ENCODE measurements around the gene HMOX1.
A peak's percentile ranks its signal among the peaks of the same experiment; 100 is the strongest.
"Not testable (repeated sequence)": the region's sequence is repeated elsewhere in the genome, so short reads cannot be mapped to it uniquely, and the experiment has no call there.

HMOX1 gene

DNA sequence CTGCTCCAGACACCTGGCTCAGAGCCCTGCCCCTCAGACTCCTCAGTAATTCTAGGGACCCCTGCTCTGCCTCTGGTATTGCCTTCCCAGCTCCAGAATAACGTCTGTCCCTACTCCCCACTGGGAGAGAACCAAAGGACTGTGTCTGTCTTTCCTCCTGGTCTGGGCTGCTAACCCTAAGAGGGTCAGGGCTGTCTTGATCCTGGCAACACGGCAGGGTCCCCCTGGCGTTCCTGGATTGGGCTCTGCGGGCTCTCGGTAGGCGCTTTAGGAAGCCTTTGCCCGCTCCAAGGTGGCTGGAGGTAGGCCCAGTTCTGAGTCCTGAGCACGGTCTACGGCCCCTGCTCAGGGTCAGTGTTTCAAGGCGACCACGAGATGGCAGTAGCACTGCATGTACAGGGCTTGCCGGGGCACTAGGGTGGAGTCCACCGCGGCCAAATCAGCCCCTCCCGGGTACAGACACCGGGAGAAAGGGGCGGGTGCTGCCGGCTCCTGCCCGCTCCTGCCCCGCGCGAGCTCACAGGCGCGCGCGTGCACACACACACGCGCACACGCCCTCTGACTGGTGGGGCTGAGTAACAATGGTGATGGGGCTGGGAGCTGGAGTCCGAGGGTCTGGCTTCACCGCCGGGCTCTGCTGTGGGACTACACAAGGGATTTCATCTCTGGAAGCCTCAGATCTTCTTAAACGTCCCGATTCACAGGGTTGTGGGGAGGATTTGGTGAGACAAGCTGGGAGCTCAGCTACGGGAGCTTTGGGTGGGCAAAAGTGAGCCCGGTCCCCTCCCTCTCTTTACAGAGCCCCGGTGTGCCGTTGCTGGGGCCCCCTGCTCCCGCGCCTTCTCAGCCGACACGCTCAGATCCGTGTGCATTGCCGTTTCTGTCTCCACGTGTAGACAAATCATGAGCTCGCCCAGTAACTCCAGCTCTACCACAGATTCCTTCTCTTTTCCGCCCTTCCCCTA is 30.1 kb upstream of the HMOX1 start:
- DNase-seq = peak; percentile 78

DNA sequence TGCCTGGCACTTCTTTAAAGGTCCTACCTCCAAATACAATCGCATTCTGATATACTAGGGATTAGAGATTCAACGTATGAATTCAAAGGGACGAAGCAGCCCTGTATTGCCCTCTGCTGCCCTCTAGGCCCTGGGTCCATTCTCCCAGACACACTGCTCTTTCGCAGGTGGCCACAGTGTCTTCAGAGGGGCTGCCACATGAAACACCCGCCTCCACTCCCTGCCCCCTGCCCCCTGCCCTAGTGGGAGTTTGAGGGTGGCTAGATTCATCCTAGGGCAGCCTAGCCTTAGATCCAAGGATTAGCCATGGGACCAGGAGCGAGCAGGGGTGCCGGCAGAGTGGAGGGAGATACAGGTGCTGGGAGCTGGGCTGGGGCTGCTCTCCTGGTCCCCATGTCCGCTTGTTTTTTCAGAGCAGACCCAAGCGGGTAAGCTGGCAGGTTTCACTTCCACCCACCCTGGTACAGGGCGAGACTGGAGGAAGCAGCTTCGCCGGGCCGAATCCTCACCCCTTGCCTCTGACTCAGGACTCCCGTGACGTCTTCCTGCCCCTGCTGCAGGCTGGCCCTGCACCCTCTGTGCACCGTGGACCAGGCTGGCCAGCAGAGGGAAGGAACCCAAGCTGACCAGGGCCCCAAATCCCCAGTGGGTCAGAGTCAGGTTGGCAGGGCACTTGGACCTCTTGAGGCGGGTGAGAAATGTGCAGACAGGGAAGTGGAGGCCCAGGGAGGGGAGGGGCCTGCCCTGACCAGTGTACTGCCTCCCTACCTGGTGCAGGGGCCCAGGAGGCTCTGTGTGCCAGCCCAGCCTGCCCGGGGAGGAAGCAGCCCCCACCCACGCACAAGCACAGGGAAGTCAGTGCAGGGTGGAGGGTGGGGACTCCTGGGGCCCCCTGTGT is 28.4 kb upstream of the HMOX1 start:
- no peak for DNase-seq

DNA sequence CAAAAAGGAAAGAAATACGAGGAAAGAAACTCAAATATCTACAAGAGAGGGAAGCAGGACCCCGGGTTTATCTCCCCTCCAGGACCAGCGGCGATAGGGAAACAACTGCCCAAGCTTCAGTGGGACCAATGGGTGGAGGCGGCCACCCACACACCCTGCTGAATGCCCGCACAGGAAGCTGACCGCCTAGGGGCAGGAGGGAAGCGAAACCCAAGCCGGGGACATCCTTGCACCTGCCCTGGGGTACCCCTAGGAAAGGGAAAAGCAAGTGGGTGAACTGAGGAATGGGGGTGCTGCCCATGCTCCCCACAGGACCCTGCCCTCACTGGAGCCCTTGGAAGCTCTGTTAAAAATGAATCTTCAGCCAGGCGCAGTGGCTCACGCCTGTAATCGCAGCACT is 27.6 kb upstream of the HMOX1 start:
- DNase-seq = no peak

DNA sequence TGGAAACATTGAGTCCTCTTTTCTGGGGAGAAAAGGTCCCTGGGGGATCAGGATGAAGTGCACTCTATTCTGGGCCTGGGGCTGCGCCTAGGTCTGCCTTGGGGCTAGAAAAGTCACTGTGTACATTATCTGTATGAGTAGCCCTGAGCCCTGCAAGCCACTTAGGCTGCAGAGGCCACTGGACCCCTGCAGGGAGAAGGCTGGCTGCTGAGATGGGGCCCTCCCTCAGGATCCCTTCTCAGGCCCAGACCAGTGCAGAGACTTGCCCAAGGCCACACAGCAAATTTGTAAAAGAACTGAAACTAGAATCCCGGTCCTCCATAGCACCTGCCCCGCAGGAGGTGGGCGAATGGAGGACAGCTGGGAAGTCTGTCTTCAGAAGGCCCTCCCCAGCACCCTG is 26.8 kb upstream of the HMOX1 start:
- no peak for DNase-seq

DNA sequence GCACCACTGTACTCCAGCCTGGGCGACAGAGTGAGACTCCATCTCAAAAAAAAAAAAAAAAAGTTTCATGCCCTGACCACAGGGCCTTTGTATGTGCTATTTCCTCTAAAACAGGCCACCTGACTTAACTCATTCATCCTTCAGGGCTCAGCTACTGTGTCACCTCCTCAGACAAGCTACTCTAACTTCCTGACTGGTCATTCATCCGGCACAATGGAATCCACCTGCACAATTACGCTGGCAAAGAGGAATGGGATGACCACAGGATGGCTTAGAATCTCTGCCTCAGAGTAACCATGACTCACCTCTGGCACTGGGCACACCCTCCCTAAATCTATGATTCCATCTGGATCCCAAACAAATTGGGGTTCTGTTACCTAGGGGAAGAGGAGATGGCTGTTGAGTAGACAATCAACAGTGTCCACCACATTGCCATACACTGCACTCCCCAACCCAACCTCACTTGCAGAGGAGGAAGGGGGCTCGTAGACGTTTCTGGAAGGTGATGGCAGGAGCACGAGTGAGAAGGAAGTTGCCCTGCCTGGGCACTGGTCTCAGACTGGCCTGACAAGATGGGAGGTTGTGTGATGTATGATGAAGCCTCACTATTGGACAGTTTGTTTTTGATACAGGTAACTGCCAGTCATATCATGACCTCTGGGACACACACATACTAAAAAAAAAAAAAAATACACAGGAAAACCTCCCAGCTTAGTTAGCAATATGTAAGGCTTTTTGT is 22.8 kb upstream of the HMOX1 start:
- DNase-seq = no peak

DNA sequence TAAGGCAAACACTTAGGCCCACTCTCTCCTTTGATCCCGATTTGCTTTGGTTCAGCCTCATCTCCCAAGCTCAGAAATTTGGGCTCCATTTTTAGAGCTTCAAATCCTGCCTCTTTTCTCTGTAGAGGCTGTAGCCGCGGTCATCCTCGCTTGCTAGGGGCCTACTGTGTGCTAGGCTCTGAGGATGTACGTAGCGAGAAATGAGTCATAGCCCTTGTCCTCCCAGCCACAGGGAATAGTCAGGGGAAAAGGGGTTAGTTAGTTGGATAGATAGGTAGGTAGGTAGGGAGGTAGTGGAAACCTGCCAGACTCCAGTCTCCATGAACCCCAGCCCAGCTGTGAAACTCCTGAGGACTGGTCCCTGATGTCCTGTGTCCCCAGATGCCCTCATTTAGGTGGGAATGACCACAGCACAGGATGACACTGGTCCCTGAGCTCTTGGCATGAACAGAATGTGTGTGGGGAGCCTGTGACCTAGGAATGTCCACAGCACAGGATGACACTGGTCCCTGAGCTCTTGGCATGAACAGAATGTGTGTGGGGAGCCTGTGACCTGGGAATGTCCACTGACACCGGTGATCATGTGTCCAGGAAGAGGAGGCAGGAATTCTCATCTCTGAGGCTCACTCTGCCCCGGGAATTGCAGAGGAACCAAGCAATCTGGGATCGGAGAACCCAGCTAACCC is 21.4 kb upstream of the HMOX1 start:
- no peak for DNase-seq

DNA sequence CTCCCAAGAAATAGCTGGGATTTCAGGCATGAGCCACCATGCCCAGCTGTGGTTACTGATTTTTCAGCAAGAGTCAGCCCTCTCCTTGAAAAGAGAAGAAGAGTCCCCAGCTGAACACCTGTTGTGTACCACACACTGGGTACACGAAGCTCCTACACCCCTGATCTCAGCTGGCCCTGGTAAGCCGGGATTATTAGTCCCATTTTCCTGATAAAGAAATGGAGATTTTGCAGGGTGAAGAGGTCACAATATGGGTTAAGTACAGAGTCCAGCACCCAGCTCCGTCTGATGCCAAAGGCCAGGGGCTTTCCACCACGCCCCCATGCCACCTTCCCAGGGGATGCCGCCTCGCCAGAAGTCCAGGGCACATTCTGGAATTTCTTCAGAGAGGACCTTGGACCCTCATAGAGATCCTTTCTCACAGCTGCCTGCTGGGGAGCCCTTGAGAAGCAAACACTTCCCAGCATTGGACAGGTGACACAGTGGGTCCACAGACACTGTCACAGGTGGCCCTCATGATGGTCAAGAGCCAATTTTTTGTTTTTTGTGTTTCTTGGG is 19.8 kb upstream of the HMOX1 start:
- DNase-seq = no peak

DNA sequence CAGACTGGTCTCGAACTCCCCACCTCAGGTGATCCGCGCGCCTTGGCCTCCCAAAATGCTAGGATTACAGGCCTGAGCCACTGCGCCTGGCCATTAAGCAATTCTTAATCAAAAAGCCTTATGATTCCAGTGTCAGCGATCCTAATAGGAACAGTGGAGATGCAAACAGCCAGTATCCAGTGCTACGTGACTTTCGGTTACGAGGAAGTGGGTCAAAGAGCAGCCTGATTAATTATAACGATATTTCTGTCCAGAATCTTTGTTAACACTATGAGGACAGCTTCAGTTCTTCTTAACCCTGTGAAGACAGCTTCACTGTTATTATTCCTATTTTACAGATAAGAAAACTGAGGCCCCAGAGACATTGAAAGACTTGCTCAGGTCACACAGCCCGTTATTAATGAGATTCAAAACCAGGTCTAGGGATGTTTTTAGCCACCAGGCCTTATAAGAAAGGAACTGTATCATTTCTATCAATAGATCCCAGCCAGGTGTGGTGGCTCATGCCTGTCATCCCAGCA is 17.3 kb upstream of the HMOX1 start:
- DNase-seq = no peak

DNA sequence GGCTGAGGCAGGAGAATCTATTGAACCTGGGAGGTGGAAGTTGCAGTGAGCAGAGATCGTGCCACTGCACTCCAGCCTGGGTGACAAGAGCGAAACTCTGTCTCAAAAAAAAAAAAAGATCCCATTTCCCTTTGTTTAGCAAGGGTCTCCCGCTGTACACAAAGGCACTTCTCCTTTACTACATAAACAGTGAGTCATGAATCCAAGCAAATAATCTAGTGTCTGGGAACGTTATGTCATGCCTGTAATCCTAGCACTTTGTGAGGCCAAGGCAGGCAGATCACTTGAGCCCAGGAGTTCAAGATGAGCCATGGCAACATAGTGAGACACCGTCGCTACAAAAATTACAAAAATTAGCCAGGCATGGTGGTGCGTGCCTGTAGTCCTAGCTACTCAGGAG is 16.7 kb upstream of the HMOX1 start:
- not testable (repeated sequence) for DNase-seq

DNA sequence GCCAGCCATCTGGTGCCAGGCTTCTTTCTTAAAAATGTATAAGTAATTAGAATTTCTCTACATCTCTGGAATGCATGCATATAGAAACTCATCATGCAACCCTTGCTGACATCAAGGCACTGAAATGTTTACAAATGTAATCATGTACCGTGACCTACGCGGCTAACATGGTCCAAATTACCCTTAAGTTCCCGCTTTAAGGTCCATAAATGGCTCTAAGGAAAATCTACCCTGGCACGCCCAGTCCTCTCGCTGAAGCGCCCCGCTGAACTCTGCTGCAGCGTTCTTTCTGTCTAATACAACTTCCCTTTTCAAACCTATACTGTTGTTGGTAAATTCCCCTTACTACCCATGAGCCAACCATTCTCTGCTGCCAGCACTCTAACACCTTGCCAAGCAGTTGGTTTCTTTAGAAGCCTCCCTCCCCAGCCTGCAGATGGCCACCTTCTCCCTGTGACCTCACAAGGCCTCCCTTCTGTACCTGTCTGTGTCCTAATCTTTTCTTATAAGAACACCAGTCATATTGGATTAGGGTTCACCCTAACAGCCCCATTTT is 13.5 kb upstream of the HMOX1 start:
- no peak for DNase-seq

DNA sequence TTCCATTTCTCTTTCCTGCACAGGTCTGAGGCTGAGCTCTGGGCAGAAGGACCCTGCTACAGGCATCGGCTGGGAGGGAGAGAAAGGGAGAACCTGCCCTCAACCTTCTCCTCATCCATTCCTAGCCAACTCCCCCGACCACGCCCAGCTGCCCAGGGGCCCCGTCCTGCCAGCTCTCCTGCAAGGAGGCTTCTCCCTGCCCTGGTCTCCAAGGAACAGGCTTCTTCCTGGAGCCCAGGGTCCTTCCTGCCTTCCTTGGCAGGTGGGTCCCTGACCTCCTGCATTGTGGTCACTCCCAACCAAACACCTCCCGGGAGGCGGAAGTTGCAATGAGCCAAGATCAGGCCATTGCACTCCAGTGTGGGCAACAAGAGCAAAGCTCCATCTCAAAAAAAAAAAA is 12.5 kb upstream of the HMOX1 start:
- DNase-seq = no peak

DNA sequence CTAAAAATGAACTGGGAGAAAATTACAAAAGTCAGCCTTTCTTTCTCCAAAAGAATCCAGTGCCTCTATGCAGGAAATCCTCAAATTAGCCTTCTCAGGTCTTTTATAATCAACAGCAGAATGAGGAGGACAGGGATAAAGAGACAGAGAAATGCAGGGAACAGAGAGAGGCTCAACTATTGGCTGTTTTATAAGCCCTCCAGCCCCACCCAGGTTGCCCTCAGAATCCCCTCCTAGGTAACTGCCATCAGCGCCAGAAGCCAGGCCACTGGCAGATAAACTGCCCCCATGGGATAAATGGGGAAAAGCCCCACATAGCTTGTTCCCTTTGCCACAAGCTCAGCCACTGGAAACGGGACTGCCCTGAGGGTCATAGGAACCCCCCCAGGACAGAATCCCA is 10.9 kb upstream of the HMOX1 start:
- no peak for DNase-seq

DNA sequence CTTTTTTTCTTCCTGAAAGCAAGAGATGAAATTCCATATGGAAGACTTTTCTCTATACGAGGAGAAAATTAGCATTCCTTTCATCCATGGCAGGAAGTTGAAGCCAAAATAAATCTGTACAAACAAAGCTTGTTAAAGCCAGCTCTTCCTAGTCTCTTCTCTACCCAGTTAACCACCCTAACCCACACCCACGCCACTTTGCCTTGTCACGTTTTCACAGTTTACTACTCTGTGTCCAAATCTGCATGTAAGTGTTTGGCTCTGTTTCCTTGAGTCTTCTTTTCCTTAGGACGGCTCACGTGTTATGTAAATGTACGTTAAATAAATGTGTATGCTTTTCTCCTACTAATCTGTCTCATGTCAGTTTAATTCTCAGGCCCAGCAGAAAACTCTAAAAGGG is 7.1 kb upstream of the HMOX1 start:
- DNase-seq = no peak

DNA sequence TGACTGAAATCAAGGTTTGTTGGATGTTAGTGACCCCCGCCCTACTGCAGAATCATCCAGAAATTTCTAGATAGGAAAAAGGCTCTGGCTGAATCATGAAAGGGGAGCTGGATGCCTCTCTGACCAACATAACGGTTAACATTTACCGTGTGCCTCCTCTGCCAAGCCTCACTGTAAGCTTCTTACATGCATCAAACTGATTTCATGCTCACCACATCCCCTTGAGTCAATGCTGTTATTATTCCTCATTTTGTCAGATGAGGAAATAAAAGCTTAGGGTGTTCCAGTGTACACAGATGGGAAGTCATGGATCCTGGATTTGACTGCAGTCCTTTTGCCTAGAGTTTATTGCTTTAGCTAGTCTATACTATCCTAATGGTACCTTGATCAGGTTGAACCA is 5.9 kb upstream of the HMOX1 start:
- DNase-seq = no peak

DNA sequence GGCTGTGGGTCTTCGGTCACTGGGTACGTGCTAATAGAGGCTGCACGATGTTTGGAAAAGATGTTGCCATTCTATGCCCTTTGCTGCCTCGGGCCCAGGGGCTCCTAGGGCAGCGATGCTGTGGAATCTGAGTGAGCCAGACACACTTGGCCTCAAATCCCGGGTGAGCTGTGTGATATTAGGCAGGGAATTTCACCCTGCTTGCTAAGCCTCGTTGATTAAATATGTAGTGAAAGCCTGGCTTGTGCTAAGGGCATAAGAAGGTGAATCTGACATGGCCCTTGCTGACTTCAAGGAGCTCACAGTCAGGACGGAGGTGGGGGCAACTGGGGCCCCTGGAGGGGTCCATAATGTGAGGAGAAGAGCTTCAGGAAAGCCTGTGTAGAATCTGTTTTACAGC is 5.4 kb upstream of the HMOX1 start:
- DNase-seq = no peak

DNA sequence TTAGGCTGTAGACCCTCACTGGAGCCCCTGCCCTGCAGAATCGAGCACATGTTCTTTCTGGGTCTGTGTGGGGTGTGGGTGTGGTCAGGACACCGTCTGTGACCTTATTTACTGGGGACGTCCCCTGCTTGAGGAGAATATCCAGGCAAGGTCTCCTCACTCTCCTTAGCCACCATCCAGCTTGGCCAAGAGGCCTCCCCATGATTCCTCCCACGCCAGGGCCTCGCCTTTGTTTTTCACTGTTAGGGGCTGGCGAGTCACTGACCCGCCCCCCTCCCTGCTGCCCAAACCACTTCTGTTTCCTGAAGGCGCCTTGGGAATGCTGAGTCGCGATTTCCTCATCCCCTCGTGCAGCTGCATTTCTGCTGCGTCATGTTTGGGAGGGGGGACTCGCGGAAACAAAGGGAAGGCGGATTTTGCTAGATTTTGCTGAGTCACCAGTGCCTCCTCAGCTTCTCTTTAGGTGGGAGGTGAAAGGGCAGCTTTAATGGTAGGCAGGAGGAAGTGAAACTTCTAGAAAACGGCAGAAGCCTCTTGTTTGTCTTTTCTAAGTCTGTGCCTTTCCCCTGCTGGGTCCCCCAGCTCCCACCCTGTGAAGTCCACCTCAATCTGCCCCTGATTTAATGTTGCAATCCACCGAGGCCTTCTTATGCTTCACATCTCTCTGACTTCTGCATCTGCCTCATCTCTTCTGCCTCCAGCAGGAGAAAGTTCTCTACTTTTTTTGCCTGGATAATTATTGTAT is 4.0 kb upstream of the HMOX1 start:
- no peak for DNase-seq

DNA sequence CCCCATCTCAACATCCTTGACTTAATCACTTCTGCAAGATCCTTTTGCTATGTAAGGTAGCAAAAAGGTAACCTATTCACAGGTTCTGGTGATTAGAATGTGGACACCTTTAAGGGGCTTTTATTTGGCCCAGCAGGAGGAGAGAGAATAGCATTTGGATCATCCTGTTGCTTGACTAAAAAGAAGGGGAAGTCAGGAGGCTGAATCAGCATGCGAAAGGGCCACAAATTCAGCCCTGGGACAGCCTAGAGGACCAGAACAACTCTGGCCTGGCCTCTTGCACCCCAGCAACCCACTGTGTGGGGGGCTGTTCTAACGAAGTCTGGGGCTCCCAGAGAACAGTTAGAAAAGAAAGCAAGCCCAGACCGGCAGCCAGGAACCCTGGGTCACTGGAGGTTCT is 3.2 kb upstream of the HMOX1 start:
- no peak for DNase-seq

DNA sequence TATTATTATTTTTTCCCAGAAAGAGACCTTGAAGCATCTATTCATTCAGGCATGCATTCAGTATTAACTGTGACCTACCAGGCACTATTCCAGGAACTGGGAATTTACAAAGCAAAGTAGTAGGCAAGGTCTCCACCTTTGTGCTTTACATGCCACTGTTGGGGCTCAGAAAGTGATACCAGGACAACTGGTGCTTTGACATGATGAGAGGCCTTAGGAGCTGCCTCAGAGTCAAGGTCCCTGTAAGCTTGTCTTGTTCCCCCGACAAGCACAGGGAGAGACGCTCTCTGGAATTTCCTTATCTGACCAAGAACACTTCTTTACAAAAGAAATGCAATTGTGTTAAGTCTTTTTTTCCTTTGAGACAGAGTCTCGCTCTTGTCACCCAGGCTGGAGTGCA is 2.3 kb upstream of the HMOX1 start:
- DNase-seq = no peak

DNA sequence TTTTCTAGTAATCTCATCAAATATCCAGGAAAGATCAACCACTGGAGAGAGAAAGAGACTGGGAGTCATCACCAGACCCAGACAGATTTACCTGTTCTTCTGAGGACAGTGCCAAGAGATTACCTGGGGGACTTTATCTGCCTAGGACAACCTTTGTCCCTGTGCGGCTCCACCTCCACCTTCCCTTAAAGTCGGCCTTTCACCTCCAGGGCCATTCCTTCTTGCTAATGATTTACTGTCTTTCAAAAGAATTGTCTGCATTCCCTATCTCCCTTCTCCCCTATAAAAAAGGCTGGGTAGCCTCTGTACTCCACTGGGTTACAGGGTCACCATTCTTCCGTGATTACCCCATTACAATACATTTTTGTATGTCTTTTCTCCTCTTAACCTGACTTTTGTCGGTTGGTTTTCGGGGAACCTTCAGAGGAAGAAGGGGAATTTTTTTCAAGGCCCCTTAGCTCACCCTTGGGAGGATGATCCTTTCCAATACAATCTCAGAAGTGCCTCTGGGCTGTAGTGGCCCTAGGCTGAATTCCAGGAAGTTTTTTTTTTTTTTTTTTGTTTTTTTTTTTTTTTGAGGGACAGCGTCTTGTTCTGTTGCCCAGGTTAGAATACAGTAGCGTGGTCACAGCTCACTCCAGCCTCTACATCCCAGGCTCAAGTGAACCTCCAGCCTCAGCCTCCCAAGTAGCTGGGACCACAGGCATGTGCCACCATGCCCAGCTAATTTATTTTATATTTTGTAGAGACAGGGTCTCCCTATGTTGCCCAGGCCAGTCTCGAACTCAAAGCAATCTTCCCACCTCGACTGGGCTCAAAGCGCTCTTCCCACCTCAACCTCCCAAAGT is 1.5 kb upstream of the HMOX1 start:
- DNase-seq = no peak

DNA sequence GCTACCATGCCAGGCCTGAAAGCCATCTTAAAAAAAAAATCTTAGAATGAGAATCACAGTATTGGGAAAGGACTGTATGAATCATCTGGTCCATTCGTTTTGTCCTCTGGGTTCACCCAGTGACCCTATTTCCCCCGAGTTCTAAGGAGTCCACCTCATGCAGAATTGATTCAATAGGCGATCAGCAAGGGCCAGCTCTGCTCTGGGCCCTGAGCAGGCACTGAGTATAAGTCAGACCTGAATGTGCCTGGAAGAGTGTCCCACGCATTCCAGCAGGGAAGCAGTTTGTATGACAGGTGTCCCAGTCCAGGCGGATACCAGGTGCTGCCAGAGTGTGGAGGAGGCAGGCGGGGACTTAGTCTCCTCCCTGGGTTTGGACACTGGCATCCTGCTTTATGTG is 883 bp upstream of the HMOX1 start:
- DNase-seq = no peak

Measured in effector CD4-positive, alpha-beta T cell (primary cell).